Pancreas (tissue), 10 donors: ENCODE results near the gene LIN9. TPM values are rescaled to one million over a fixed set of nuclear protein-coding genes. Genes with fewer than 3 reads are reported as not detected.

Source experiments
- ATAC-seq, 4 donors: fragments of 200-7000 bp; cut with Tn5 transposase; one replicate each; pipeline versions ENCODE4 v1.8.0 to v1.9.1; 2020; ENCODE audit warnings: mild to moderate bottlenecking in 4 of 4, moderate library complexity in 4 of 4
- DNase-seq, 6 donors: peaks; one replicate each; pipeline ENCODE4 v3.0.0-alpha.2; 2020
- FAIRE-seq: peaks from 2 replicates; lab custom pipeline; 2012; peaks lifted over from hg19 to GRCh38; lab: Jason Lieb, UNC
- H3K27ac ChIP-seq, 4 donors: fragments of 200-600 bp; sonication (generic); 1 replicate in 3 of 4; 2 replicates in 1 of 4; pipeline versions ENCODE4 v1.5.0 to v1.8.0; 2020
- H3K27me3 ChIP-seq, 4 donors: fragments of 200-600 bp; one replicate each; pipeline ENCODE4 v1.8.0; 2021
- H3K36me3 ChIP-seq, 3 donors: fragments of 200-600 bp; sonication (generic) in 1 of 3; one replicate each; pipeline versions ENCODE4 v1.5.0 to v1.8.0; 2020 to 2021
- H3K4me1 ChIP-seq, 3 donors: fragments of 200-600 bp; one replicate each; pipeline ENCODE4 v1.8.0; 2021
- H3K4me3 ChIP-seq, 4 donors: fragments of 200-600 bp; sonication (generic) in 2 of 4; one replicate each; pipeline versions ENCODE4 v1.5.0 to v1.8.0; 2020 to 2021
- H3K9me3 ChIP-seq, 4 donors: fragments of 200-600 bp; one replicate each; pipeline ENCODE4 v1.8.0; 2021
- CTCF ChIP-seq, 4 donors: fragments of 200-600 bp; sonication (generic) in 3 of 4; IDR thresholded peaks; one replicate each; pipeline versions ENCODE4 v1.5.0 to v1.8.0; 2021; ENCODE audit warnings: antibody characterized with exemption in 4 of 4
- WGBS, 2 donors: extraction: QIAGEN DNeasy Blood & Tissue Kit; methylation state at CpG; one replicate each; pipeline ENCODE4 v1.1.7; 2013; 5-methylcytosine and 5-hydroxymethylcytosine counted together
- intact Hi-C, 3 donors: fragments of 100-400 bp; cut with DNase I; formaldehyde crosslinking; loops; one replicate each; pipeline versions ENCODE4 v1.11.1 to v1.14.2; 2022
- polyA plus RNA-seq, 2 donors: library from polyadenylated mRNA; stranded (reverse); fragments of 200-250 nt; gene quantifications; one replicate each; pipeline ENCODE4 v1.2.3, GENCODE V29; 2013
- total RNA-seq, 6 donors: library from RNA; stranded (reverse); fragmentation: NEBNext Ultra II Directional in 4 of 6; extraction: Animal tissue kit (Norgen Biotek cat#: 25700) in 4 of 6; gene quantifications; one replicate each; pipeline versions ENCODE4 v1.2.1 to v1.2.4, GENCODE V29; 2021 to 2023
- donor health status: healthy with polysubstance abuse.
- donor health status: DM: no; HTN: no; CAD: no; lungs with moderate emphysema.
- donor health status: DM: no; HTN: no; CAD: no.
- donor health status: control.
- donor health status: control.
- donor health status: Bipolar disorder and iron deficiency.
- donor health status: DM: yes; HTN: yes; CAD: no.
- donor health status: DM: no; HTN: no; CAD: no.
- donor health status: DM: no; HTN: no; CAD: no.
- donor health status: DM: yes; HTN: yes; CAD: no.

Gene LIN9
- total and polyA plus RNA-seq, 8 donors = 0.57 to 2.2 (median 1.2) TPM

- Histone ChIP-seq H3K9me3 (no peaks in the 10 kb centered on the region), H3K27me3 (no peaks in the 10 kb centered on the region), H3K4me1 (no peaks in the 10 kb centered on the region), H3K36me3 (peaks cover 0 to 4% (median 0%) of the 10 kb centered on the region in 3 donors), H3K4me3 (no peak overlapping the region), H3K27ac (no peak overlapping the region)
- ATAC-seq = no peak
- no peak for DNase-seq
- 56 to 63% methylated on average over 15 of the region's 15 CpGs for WGBS, 2 donors
- intact Hi-C loops = no loop called here
- no peak for TF ChIP-seq CTCF (IDR thresholded peaks at IDR 0.05)
- no peak for FAIRE-seq
Measured at GRCh38 chr1:226353698-226354525, 44.9 kb upstream of the LIN9 start.

DNA sequence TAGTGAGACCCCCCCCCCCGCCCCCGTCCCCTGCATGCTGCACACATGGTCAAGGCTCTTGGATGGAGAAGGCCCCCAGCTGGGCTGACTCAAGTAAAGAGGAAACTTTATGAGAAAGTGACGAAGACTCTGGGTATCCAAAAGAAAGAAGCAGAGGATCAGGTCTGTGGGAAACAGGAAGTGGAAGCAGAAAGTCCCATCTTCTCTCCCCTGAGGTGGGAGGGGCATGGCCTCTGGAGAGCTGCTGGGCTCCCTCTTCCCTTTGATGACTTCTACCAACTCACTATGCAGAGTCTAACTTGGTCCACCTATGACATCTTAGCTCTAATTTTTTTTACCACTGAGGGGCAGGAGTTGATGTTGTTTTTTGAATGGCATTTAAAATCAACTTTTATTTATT is 42.7 kb upstream of the LIN9 start:
- DNase-seq (no peak), FAIRE-seq (no peak), ATAC-seq (no peak)
- no peaks in the 10 kb centered on the region for H3K4me1 ChIP-seq
- 78 to 84% methylated on average over 3 of the region's 3 CpGs for WGBS, 2 donors
- intact Hi-C loops = no loop called here
- no peaks in the 10 kb centered on the region for H3K27me3 ChIP-seq
- H3K27ac ChIP-seq = no peak overlapping the region
- no peaks in the 10 kb centered on the region for H3K9me3 ChIP-seq
- TF ChIP-seq CTCF (IDR thresholded peaks at IDR 0.05) = no peak
- no peak overlapping the region for H3K4me3 ChIP-seq
- H3K36me3 ChIP-seq = peaks cover 0 to 1% (median 0%) of the 10 kb centered on the region in 3 donors

DNA sequence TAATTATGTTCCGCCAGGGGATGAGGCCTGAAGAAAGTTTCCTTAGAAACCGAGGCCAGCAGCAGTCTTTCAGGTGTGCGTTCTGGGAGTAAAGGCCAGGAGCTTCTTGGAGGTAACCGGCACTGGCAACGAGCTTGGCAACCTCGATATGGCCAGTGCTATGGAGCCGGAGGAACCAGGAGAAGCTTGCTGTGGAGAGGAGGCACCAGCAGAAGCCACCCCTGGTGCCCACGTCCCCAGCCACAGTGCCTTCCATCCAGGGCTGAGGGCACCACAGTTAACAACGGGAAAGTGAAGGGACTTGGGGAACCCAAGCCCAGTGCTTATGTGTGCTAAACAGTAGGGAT is 41.5 kb upstream of the LIN9 start:
- FAIRE-seq (no peak), ATAC-seq (peak in 2 of 4 donors; percentile 13 to 37), DNase-seq (no peak)
- Histone ChIP-seq H3K36me3 (no peaks in the 10 kb centered on the region), H3K27ac (no peak overlapping the region), H3K27me3 (no peaks in the 10 kb centered on the region), H3K4me1 (no peaks in the 10 kb centered on the region), H3K4me3 (no peak overlapping the region), H3K9me3 (no peaks in the 10 kb centered on the region)
- no peak for TF ChIP-seq CTCF (IDR thresholded peaks at IDR 0.05)
- 44 to 56% methylated on average over 9 of the region's 9 CpGs for WGBS, 2 donors
- intact Hi-C loops = no loop called here

DNA sequence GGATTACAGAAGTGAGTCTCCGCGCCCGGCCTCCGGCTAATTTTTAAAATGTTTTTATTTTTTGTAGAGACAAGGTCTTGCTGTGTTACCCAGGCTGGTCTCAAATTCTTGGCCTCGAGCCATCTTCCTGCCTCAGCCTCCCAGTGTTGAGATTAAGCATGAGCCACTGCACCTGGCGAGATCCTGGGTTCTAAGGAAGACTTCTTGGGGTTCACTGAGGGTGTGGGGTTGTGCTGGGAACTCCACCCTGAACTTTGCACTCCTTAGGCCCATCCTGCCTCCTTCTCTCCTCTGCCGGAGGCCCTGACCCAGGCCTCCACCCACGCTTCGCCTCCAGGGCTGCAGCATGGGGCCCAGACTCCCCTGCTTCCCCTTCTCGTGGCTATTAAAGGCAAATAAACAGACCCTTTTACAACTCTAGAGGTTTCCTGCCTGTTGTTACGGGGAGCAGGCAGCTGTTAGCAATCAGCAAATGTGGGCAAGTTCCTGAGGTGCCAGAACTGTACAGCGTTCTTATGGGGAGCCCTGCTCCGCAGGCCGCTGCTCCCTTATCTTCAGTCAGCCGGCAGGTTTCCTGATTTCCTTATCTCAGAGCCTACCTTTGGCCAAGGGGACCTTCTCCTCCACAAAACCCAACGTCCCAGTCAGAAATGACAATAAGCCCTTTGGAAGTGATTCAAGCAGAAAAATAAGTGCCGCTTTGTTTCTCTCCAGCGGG is 41.0 kb upstream of the LIN9 start:
- H3K36me3 ChIP-seq = no peaks in the 10 kb centered on the region
- no peak for FAIRE-seq
- 46 to 60% methylated on average over 18 of the region's 18 CpGs for WGBS, 2 donors
- H3K9me3 ChIP-seq = no peaks in the 10 kb centered on the region
- no peak for TF ChIP-seq CTCF (IDR thresholded peaks at IDR 0.05)
- no peaks in the 10 kb centered on the region for H3K4me1 ChIP-seq
- intact Hi-C loops = no loop called here
- ATAC-seq = peak in 3 of 4 donors; percentile 12 to 69 (median 62)
- H3K4me3 ChIP-seq = no peak overlapping the region
- DNase-seq = no peak
- H3K27me3 ChIP-seq = no peaks in the 10 kb centered on the region
- H3K27ac ChIP-seq = no peak overlapping the region

DNA sequence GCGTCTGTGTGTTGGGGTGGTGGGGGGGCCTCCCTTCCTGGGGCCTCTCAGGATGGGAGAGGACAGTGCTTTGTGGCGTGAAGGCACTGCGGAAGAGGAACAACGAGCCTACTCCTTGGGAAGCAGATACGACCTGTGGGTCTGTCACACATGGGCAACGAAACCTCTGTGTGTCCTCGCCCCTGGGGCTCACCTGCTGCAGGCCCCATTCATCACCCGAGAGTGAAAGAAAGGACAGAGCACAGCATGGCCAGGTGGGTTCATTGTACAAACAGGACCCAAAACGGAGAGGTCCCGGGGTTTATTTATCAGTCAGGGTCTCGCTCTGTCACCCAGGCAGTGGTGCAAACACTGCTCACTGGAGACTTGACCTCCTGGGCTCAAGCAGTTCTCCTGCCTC is 40.1 kb upstream of the LIN9 start:
- no peak for ATAC-seq
- FAIRE-seq = no peak
- no peak overlapping the region for H3K27ac ChIP-seq
- no peaks in the 10 kb centered on the region for H3K9me3 ChIP-seq
- H3K4me1 ChIP-seq = no peaks in the 10 kb centered on the region
- no peak for DNase-seq
- no peak overlapping the region for H3K4me3 ChIP-seq
- no peaks in the 10 kb centered on the region for H3K27me3 ChIP-seq
- H3K36me3 ChIP-seq = no peaks in the 10 kb centered on the region
- intact Hi-C loops = no loop called here
- no peak for TF ChIP-seq CTCF (IDR thresholded peaks at IDR 0.05)
- WGBS, 2 donors = 86 to 93% methylated on average over 11 of the region's 11 CpGs
